ENCODE data around the gene FOXP1. TPM values are rescaled to one million over a fixed set of nuclear protein-coding genes. Genes with fewer than 3 reads are reported as not detected.

Gene FOXP1
- total and polyA plus RNA-seq, 2 of the 8 experiments (the other 6 are each of a cell fraction or from before 2014, with no cell fraction given), result 13.9 to 25.4 TPM

DNA sequence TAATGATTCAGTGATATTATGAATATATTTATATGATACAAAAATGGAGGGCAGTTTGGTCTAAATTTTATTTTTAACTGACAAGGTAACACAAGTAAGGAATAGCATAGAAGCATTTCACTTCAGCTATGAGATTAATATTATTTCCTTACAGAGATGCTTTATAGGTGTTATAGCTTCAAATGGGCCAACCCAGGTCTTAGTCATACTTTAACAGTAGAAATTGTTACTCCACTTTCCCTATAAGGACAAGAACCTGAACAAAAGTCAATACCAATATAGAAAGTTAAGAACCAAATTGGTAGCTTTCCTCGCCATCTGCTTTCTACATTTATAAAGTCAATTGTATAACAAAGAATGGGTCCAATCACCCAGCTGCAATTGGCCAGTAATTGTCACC lies 570.6 kb downstream of the FOXP1 start:
- H3K23me2 ChIP-seq (ENCODE audit: low read depth, low read length), result peaks cover 2% of the 10 kb centered on the region
- peaks cover 0 to 11% (median 0%) of the 10 kb centered on the region in 4 experiments; a peak in 2 of 8 replicates for H3K36me3 ChIP-seq (ENCODE audit: control insufficient read depth in 2 of 4, insufficient read depth in 4 of 4, low read length in 3 of 4)
- no peak overlapping the region for H2BK120ac ChIP-seq (replicated peaks; ENCODE audit: low read depth, low read length)
- peaks cover 4 to 12% (median 6%) of the 10 kb centered on the region in 4 experiments; a peak in 5 of 7 replicates for H3K27me3 ChIP-seq (replicated peaks in 1 of 4; ENCODE audit: control insufficient read depth in 3 of 4, extremely low read depth in 1 of 4, insufficient read depth in 3 of 4, low read length in 3 of 4)
- no peak overlapping the region for H3K56ac ChIP-seq (replicated peaks; ENCODE audit: insufficient read length, low read depth, low read length)
- H4K20me1 ChIP-seq (replicated peaks in 1 of 2; ENCODE audit: control insufficient read depth in 1 of 2, insufficient read depth in 2 of 2, low read length in 2 of 2), result peaks cover 0 to 2% of the 10 kb centered on the region in 2 experiments
- no peak overlapping the region for H2AK5ac ChIP-seq (ENCODE audit: low read depth, low read length)
- no peak overlapping the region for H2BK15ac ChIP-seq (ENCODE audit: low read length)
- no peak for DNase-seq (ENCODE audit: low read depth in 1 of 2, low spot score in 2 of 2)
- no peak overlapping the region for H3K4ac ChIP-seq (replicated peaks; ENCODE audit: insufficient read length, low read depth, low read length)
- H3K79me2 ChIP-seq (ENCODE audit: control insufficient read depth in 1 of 2, insufficient read depth in 2 of 2, low read length in 2 of 2), result peaks cover 0 to 3% of the 10 kb centered on the region in 2 experiments; a peak in 1 of 4 replicates
- no peak overlapping the region for H4K5ac ChIP-seq (ENCODE audit: insufficient read length, low read depth, low read length)
- H3K4me3 ChIP-seq (ENCODE audit: extremely low read depth in 1 of 4, insufficient read depth in 2 of 4, low read depth in 3 of 4, low read length in 4 of 4), result no peak overlapping the region
- H3K23ac ChIP-seq (ENCODE audit: insufficient read length), result no peak overlapping the region
- H3K79me1 ChIP-seq (ENCODE audit: low read depth, low read length), result no peaks in the 10 kb centered on the region
- no peaks in the 10 kb centered on the region for H3K9me3 ChIP-seq (ENCODE audit: insufficient read depth in 2 of 2, low read depth in 1 of 2, low read length in 1 of 2)
- WGBS, 2 experiments (ENCODE audit: extremely low coverage in 1 of 2, insufficient coverage in 1 of 2, insufficient read length in 1 of 2, insufficient replicate concordance in 2 of 2, low coverage in 1 of 2, low lambda C conversion rate in 2 of 2, missing lambda C conversion rate in 1 of 2), result 90% methylated on average over 1 of the region's 1 CpG; no CpG with 5 or more reads in 1 of the 2 experiments
- H2BK12ac ChIP-seq (ENCODE audit: low read depth, low read length), result no peak overlapping the region
- CTCF ChIA-PET (ENCODE audit: partially characterized antibody), result no interaction called here
- H2BK20ac ChIP-seq (ENCODE audit: low read length), result no peak overlapping the region
- no peak overlapping the region for H3K9ac ChIP-seq (replicated peaks in 1 of 4; ENCODE audit: extremely low read depth in 1 of 4, low read depth in 3 of 4, low read length in 3 of 4)
- no peak overlapping the region for H3K4me2 ChIP-seq (ENCODE audit: insufficient read depth in 1 of 2, low read depth in 2 of 2, low read length in 2 of 2)
- FAIRE-seq, result no peak
- no peak overlapping the region for H2AFZ ChIP-seq (ENCODE audit: low read length)
- H2BK5ac ChIP-seq (ENCODE audit: low read depth, low read length), result no peak overlapping the region
- no peak for TF ChIP-seq CTBP2 (IDR thresholded peaks at IDR 0.05; ENCODE audit: borderline replicate concordance, insufficient read depth, insufficient read length, low read length)
- TF ChIP-seq KDM5A (IDR thresholded peaks at IDR 0.05; ENCODE audit: low read length), result no peak
- no peak for TF ChIP-seq FOSL1 (IDR thresholded peaks at IDR 0.05; ENCODE audit: insufficient read depth, low read depth, low read length)
- TF ChIP-seq JUN (IDR thresholded peaks at IDR 0.05; ENCODE audit: low read depth, low read length), result no peak
- TF ChIP-seq GTF2F1 (IDR thresholded peaks at IDR 0.05; ENCODE audit: borderline replicate concordance, low read depth, low read length), result no peak
- no peak for TF ChIP-seq GABPA (IDR thresholded peaks at IDR 0.05; ENCODE audit: borderline replicate concordance, insufficient read depth, low read length)
- no peak for TF ChIP-seq KDM1A (IDR thresholded peaks at IDR 0.05; ENCODE audit: borderline replicate concordance, low read length)
- H3K18ac ChIP-seq (ENCODE audit: extremely low read depth, low read length), result no peak overlapping the region
- POLR2A ChIA-PET (ENCODE audit: partially characterized antibody), result interaction anchor here (0.5 kb wide), 1 partner anchor 107 kb away, joined by 3 read pairs; no protein-coding TSS in a partner anchor
- peaks cover 0 to 4% (median 2%) of the 10 kb centered on the region in 4 experiments; a peak in 3 of 7 replicates for H3K4me1 ChIP-seq (replicated peaks in 1 of 4; ENCODE audit: control insufficient read depth in 3 of 4, insufficient read depth in 4 of 4, low read length in 3 of 4)
- no peak overlapping the region for H4K91ac ChIP-seq (replicated peaks; ENCODE audit: insufficient read length, low read length)
- H4K8ac ChIP-seq (ENCODE audit: extremely low read depth, insufficient read depth, low read length), result no peak overlapping the region
- no peak overlapping the region for H3K14ac ChIP-seq (ENCODE audit: insufficient read length)
- no peak overlapping the region for H3K27ac ChIP-seq (ENCODE audit: low read depth, low read length)

Data from H1 (cell line).